GM19025 (cell line): ENCODE data around the gene SERGEF.
A peak's percentile ranks its signal among the peaks of the same experiment; 100 is the strongest.

Source experiments
- ATAC-seq: cut with Tn5 transposase; IDR thresholded peaks from one replicate; pipeline ENCODE4 v1.9.1; 2021; ENCODE audit warnings: mild to moderate bottlenecking, low read depth, moderate library complexity; ENCODE audit not compliant: unreplicated experiment

Gene SERGEF

GRCh38 chr11:18012906-18013781 lies at the start of gene SERGEF:
SERGEF (minus strand) TSS chr11:18013047; CDS start chr11:18013010, 37 bp downstream.
- peak; percentile 91 for ATAC-seq

- no peak for ATAC-seq
These were observed 48.5 kb upstream of the SERGEF start for GRCh38 chr11:18061351-18061750.

- no peak for ATAC-seq
These were observed 43.8 kb upstream of the SERGEF start for GRCh38 chr11:18056561-18057181.

- no peak for ATAC-seq
These were observed 41.8 kb upstream of the SERGEF start for GRCh38 chr11:18054511-18055103.

- ATAC-seq: no peak
These were observed 38.0 kb upstream of the SERGEF start for GRCh38 chr11:18050848-18051247.

GRCh38 chr11:18046116-18046777 lies 33.4 kb upstream of the SERGEF start, which contains the start of gene TPH1:
TPH1 (minus strand) TSS chr11:18046269; CDS start chr11:18040762, 5,507 bp downstream.
- ATAC-seq: no peak

GRCh38 chr11:18036456-18036855 lies 23.6 kb upstream of the SERGEF start:
- no peak for ATAC-seq

- ATAC-seq: no peak
These were observed 14.6 kb upstream of the SERGEF start for GRCh38 chr11:18027475-18027874.

- ATAC-seq: no peak
These were observed 9.6 kb upstream of the SERGEF start for GRCh38 chr11:18022419-18022818.

- no peak for ATAC-seq
These were observed 6.8 kb upstream of the SERGEF start for GRCh38 chr11:18019650-18020049.

GRCh38 chr11:18016789-18017188 lies 3.9 kb upstream of the SERGEF start:
- no peak for ATAC-seq

- no peak for ATAC-seq
These were observed 2.0 kb upstream of the SERGEF start for GRCh38 chr11:18014876-18015275.

GRCh38 chr11:18013790-18014507 lies 1.1 kb upstream of the SERGEF start:
- no peak for ATAC-seq

- no peak for ATAC-seq
These were observed 533 bp downstream of the SERGEF start for GRCh38 chr11:18012122-18012905.

- ATAC-seq: no peak
These were observed 1.2 kb downstream of the SERGEF start for GRCh38 chr11:18011633-18012032.

- no peak for ATAC-seq
These were observed 1.8 kb downstream of the SERGEF start for GRCh38 chr11:18010977-18011586.

- no peak for ATAC-seq
These were observed 2.7 kb downstream of the SERGEF start for GRCh38 chr11:18010121-18010670.

GRCh38 chr11:18005376-18006129 lies 7.3 kb downstream of the SERGEF start:
- ATAC-seq: no peak
